GM18526 (cell line): ENCODE results near the gene SCAND1.

Source experiments
- POLR2A ChIP-seq: IDR thresholded peaks from 3 replicates; pipeline ENCODE4 v1.6.1; 2011; ENCODE audit not compliant: insufficient read length; ENCODE audit errors: extremely low read depth

SCAND1 gene

GRCh38 chr20:35918021-35918420 lies 36.3 kb downstream of the SCAND1 start:
- no peak for TF ChIP-seq POLR2A

- no peak for TF ChIP-seq POLR2A
Observed at GRCh38 chr20:35917077-35917476, 37.2 kb downstream of the SCAND1 start.

GRCh38 chr20:35912881-35913280 lies 41.4 kb downstream of the SCAND1 start:
- no peak for TF ChIP-seq POLR2A

- TF ChIP-seq POLR2A = no peak
Observed at GRCh38 chr20:35910254-35910653, 44.0 kb downstream of the SCAND1 start.

- TF ChIP-seq POLR2A = no peak
Observed at GRCh38 chr20:35909796-35910195, 44.5 kb downstream of the SCAND1 start.

GRCh38 chr20:35909176-35909575 lies 45.1 kb downstream of the SCAND1 start:
- no peak for TF ChIP-seq POLR2A

GRCh38 chr20:35908007-35908406 lies 46.3 kb downstream of the SCAND1 start:
- no peak for TF ChIP-seq POLR2A

- TF ChIP-seq POLR2A = no peak
Observed at GRCh38 chr20:35907017-35907701, 47.1 kb downstream of the SCAND1 start.

GRCh38 chr20:35904982-35905663 lies 49.2 kb downstream of the SCAND1 start:
- TF ChIP-seq POLR2A = no peak

GRCh38 chr20:35903843-35904242 lies 50.5 kb downstream of the SCAND1 start:
- TF ChIP-seq POLR2A = no peak
